Mammary epithelial cell (primary cell): ENCODE data around the gene BTRC.

ENCODE experiments used
- CTCF ChIP-seq, 2 donors: IDR thresholded peaks in 1 of 2; conservative IDR thresholded peaks in 1 of 2; 2 replicates each; pipeline ENCODE4 v1.5.1; 2011 to 2012; ENCODE audit warnings: inconsistent platforms in 2 of 2, low read length in 2 of 2, mild to moderate bottlenecking in 2 of 2, control low read depth in 1 of 2, low read depth in 1 of 2; ENCODE audit not compliant: insufficient read depth in 1 of 2; ENCODE audit errors: extremely low read depth in 1 of 2
- EZH2 ChIP-seq: IDR thresholded peaks from 2 replicates; pipeline ENCODE4 v1.6.1; 2012; ENCODE audit warnings: low read length, inconsistent platforms, borderline replicate concordance

GRCh38 chr10:101550965-101551364, 197.0 kb downstream of the BTRC start:
- TF ChIP-seq CTCF (conservative IDR thresholded peaks at IDR 0.05 in 1 of 2, IDR thresholded peaks at IDR 0.05 in 1 of 2; ENCODE audit: extremely low read depth in 1 of 2, insufficient read depth in 1 of 2, low read depth in 1 of 2, low read length in 2 of 2) (no peak), EZH2 (no peak)
